HG02973 (cell line): ENCODE results near the gene RERE.

Source experiments
- ATAC-seq: cut with Tn5 transposase; IDR thresholded peaks from one replicate; pipeline ENCODE4 v1.9.1; 2021; ENCODE audit warnings: moderate library complexity; ENCODE audit not compliant: unreplicated experiment

RERE gene

GRCh38 chr1:8495928-8496401, 321.5 kb downstream of the RERE start:
- ATAC-seq = no peak

- ATAC-seq = no peak
Measured at GRCh38 chr1:8494681-8495080, 322.8 kb downstream of the RERE start.

- no peak for ATAC-seq
Measured at GRCh38 chr1:8493916-8494540, 323.4 kb downstream of the RERE start.

DNA sequence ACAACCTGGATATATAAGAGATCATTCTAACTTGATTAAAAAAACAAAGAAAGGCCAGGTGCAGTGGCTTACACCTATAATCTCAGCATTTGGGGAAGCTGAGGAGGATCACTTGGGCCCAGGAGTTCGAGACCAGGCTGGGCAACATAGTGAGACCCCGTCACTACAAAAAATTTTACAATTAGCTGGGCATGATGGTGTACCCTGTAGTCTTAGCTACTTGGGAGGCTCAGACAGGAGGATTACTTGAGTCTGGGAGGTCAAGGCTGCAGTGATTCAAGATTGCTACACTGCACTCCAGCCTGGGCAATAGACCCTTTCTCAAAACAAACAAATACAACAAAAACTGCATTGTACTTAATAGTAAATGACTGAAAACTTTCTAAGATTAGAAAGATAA, 330.2 kb downstream of the RERE start:
- no peak for ATAC-seq

DNA sequence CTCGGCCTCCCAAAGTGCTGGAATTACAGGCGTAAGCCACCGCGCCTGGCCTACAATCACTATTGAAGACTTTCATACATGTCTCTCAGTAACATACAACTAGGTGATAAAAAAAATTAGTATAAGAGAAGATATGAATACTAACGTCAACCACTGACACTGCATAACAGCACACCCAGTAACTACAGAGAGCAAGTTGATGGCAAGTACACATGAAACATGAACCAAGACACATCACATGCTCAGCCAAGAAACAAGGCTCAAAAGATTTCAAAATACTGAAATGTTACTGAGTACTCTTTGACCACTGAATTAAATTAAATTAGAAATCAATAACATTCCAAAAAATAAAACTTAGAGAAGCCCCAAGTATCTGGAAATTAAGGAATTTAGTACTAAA, 331.4 kb downstream of the RERE start:
- ATAC-seq = no peak

DNA sequence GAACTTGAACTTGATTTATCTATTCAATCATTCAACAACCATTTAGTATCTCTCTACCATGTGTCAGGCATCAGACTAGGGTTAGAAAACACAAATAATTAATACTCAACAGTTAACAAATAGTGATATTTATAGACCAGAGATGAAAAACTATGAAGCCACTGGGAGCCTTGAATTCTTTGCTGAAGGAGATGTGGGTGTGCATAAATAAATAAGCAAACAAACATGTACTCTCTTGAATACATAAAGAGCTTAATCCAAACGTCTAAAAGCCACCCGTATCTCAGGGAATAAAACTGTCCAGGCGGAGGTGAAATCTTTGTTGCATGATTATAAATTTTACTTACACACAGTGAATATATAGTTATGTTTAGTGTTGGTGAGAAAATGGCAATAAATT, 333.9 kb downstream of the RERE start:
- no peak for ATAC-seq

- no peak for ATAC-seq
Measured at GRCh38 chr1:8482979-8483381, 334.5 kb downstream of the RERE start.

GRCh38 chr1:8481650-8482380, 335.6 kb downstream of the RERE start:
- no peak for ATAC-seq

- no peak for ATAC-seq
Measured at GRCh38 chr1:8478566-8478965, 338.9 kb downstream of the RERE start.

- no peak for ATAC-seq
Measured at GRCh38 chr1:8477983-8478362, 339.5 kb downstream of the RERE start.

- ATAC-seq = peak; percentile 58
Measured at GRCh38 chr1:8477166-8477982, 340.1 kb downstream of the RERE start.

GRCh38 chr1:8476006-8476405, 341.4 kb downstream of the RERE start:
- no peak for ATAC-seq

- ATAC-seq = no peak
Measured at GRCh38 chr1:8474369-8474768, 343.1 kb downstream of the RERE start.

DNA sequence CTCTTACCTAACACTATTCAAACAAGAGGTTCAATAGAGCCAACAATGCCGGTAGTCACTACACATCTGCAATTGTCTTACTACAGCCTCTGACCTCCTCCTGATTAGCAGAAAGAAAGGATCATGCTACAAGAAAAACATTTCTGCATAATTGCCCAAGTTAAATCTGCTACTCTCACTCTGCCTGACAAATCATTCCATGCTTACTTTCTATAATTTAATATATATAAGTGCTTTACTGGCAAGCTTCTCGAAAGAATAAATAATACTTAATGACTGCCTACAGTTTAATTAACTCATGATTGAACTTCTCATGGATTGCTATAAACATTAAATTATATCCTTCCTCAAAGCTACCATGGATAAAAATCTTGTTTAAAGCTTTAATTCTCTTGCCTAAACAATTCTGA, 343.5 kb downstream of the RERE start:
- no peak for ATAC-seq

DNA sequence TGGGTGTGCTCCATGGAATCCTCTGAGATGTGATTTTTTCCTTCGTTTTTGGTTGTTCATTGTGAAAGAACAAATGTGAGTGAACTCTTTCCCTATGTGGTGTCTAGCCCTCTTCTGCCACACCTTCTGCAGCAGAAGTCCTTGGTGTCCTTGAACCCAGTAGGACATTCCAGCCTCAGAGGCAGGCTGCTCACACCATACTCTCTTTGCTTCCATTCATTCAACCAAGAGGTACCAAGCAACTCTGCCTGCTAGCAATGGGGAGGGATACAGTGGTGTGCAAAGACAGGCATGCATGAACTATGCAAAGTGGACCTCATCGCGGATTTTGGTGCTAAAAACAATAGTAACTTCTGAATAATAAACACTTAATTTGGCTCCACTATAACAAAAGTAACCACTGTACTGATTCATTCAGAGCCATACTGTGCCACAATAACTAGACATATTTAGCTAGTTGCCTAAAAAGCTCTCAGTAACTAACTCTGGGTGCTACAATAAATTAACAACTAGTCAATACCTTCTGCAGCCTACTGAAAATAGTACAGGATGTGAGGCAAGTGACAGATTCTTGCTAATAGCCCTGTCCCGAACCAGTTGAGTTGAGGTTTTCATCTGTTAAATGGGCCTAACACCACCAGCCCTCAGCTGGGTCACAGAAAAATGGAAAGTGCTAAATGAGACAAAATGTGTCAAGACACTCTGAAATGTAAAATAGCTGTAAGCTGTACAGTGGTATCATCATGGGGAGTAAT, 344.1 kb downstream of the RERE start:
- ATAC-seq = no peak

- ATAC-seq = peak; percentile 49
Measured at GRCh38 chr1:8472668-8473067, 344.8 kb downstream of the RERE start.

GRCh38 chr1:8471451-8471850, 346.0 kb downstream of the RERE start:
- no peak for ATAC-seq

GRCh38 chr1:8468751-8469150, 348.7 kb downstream of the RERE start:
- ATAC-seq = no peak

DNA sequence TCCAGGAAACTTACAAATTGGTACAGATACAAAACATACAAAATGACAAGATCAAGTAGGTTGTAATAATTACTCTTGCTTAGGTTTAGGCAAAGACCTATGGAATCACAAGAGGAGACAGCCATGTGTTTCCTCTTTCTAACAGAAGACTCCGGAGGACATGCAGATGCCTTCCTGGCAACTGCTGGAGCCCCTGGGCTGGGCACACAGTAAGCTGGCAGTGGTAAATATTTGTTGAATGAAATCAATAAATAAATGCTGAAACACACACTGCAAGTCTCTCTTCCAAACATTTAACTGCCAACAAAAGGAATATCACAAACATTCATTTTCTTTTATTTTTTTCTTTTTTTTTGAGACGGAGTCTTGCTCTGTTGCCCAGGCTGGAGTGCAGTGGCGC, 350.1 kb downstream of the RERE start:
- ATAC-seq = no peak

- no peak for ATAC-seq
Measured at GRCh38 chr1:8465692-8466091, 351.7 kb downstream of the RERE start.

DNA sequence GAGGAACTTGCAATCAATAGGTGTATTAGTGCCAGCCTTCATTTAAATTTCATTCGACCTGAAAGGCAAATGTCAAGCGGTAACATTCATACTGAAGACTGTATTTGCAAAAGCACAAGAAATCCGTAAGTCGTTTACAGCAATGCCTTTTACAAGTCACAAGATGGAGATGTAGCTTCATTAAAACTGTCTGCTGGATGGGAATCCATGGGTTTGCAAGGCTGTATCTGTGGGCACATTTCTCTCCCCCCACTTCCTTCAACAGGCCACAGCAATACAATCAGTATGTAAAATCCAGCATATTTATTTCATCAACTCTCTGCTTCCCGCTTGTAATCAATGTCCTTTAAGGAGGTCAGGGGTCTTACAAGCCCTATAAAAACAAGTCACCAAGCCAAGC, 352.4 kb downstream of the RERE start:
- no peak for ATAC-seq
